Progenitor cell of endocrine pancreas (in vitro differentiated cells): ENCODE data around the gene SLC7A7. TPM values are rescaled to one million over a fixed set of nuclear protein-coding genes. Genes with fewer than 3 reads are reported as not detected.
A peak's percentile ranks its signal among the peaks of the same experiment; 100 is the strongest.
"Not testable (repeated sequence)": the region's sequence is repeated elsewhere in the genome, so short reads cannot be mapped to it uniquely, and the experiment has no call there.

ENCODE experiments used
- DNase-seq: peaks from one replicate; pipeline ENCODE4 v3.0.0; 2021; ENCODE audit warnings: low spot score; ENCODE audit not compliant: unreplicated experiment
- H3K27ac Mint-ChIP-seq: 2 replicates; pipeline ENCODE4 v1.8.0; 2021; ENCODE audit warnings: mild to moderate bottlenecking, moderate library complexity, mixed read lengths
- H3K27me3 Mint-ChIP-seq: 2 replicates; pipeline ENCODE4 v1.8.0; 2021; ENCODE audit warnings: mixed read lengths
- H3K36me3 Mint-ChIP-seq: 2 replicates; pipeline ENCODE4 v1.8.0; 2022; ENCODE audit warnings: mixed read lengths; ENCODE audit not compliant: insufficient read depth
- H3K4me1 Mint-ChIP-seq: 2 replicates; pipeline ENCODE4 v1.8.0; 2021; ENCODE audit warnings: low read depth, mixed read lengths
- H3K4me3 Mint-ChIP-seq: 2 replicates; pipeline ENCODE4 v1.8.0; 2021; ENCODE audit warnings: low read depth, mild to moderate bottlenecking, moderate library complexity, mixed read lengths
- H3K9me3 Mint-ChIP-seq: 2 replicates; pipeline ENCODE4 v1.8.0; 2021; ENCODE audit warnings: low read depth, mixed read lengths
- total RNA-seq: library from RNA; stranded (reverse); gene quantifications from 2 replicates; pipeline ENCODE4 v1.2.1, GENCODE V29; 2021
- TF ChIP-seq, protein P1 (sequence below): fragments of 200-600 bp; sonication (generic); IDR thresholded peaks from one replicate; pipeline ENCODE4 v1.5.0; 2021; ENCODE audit warnings: antibody characterized with exemption, mild to moderate bottlenecking; ENCODE audit not compliant: unreplicated experiment

Gene SLC7A7
- total RNA-seq, 1 donor from 2014 or later = 6.7 TPM

DNA sequence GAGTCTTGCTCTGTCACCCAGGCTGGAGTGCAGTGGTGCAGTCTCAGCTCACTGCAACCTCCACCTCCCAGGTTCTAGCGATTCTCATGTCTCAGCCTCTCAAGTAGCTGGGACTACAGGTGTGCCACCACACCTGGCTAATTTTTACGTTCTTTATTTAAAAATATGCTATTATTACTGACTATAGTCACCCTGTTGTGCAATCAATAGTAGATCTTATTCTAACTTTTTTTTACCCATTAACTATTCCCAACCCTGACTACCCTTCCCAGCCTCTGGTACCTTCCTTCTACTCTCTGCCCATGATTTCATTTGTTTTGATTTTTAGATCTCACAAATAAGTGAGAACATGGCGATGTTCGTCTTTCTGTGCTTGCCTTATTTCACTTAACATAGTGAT, 46.3 kb downstream of the SLC7A7 start:
- Mint-ChIP-seq H3K4me1 (peaks cover 17% of the 10 kb centered on the region), H3K9me3 (no peaks in the 10 kb centered on the region), H3K36me3 (peaks cover 26% of the 10 kb centered on the region), H3K4me3 (peak overlapping the region; percentile 4), H3K27ac (no peak overlapping the region), H3K27me3 (no peaks in the 10 kb centered on the region)
- DNase-seq = no peak
- TF ChIP-seq, protein P1, sequence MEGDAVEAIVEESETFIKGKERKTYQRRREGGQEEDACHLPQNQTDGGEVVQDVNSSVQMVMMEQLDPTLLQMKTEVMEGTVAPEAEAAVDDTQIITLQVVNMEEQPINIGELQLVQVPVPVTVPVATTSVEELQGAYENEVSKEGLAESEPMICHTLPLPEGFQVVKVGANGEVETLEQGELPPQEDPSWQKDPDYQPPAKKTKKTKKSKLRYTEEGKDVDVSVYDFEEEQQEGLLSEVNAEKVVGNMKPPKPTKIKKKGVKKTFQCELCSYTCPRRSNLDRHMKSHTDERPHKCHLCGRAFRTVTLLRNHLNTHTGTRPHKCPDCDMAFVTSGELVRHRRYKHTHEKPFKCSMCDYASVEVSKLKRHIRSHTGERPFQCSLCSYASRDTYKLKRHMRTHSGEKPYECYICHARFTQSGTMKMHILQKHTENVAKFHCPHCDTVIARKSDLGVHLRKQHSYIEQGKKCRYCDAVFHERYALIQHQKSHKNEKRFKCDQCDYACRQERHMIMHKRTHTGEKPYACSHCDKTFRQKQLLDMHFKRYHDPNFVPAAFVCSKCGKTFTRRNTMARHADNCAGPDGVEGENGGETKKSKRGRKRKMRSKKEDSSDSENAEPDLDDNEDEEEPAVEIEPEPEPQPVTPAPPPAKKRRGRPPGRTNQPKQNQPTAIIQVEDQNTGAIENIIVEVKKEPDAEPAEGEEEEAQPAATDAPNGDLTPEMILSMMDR = no peak

DNA sequence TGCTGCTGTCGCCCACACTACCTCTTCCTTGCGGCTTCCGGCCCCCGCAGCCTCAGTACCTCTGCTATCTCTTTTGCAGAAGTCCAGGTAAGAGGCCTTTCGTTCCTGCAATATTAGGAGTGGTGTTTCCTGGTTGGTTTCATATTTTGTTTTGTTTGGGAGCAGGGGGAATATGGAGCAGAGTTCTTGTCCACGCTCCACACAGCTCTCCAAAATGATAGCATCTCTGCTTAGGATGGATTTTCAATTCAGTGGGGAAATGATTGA, 48.0 kb downstream of the SLC7A7 start:
- H3K27me3 Mint-ChIP-seq = no peaks in the 10 kb centered on the region

DNA sequence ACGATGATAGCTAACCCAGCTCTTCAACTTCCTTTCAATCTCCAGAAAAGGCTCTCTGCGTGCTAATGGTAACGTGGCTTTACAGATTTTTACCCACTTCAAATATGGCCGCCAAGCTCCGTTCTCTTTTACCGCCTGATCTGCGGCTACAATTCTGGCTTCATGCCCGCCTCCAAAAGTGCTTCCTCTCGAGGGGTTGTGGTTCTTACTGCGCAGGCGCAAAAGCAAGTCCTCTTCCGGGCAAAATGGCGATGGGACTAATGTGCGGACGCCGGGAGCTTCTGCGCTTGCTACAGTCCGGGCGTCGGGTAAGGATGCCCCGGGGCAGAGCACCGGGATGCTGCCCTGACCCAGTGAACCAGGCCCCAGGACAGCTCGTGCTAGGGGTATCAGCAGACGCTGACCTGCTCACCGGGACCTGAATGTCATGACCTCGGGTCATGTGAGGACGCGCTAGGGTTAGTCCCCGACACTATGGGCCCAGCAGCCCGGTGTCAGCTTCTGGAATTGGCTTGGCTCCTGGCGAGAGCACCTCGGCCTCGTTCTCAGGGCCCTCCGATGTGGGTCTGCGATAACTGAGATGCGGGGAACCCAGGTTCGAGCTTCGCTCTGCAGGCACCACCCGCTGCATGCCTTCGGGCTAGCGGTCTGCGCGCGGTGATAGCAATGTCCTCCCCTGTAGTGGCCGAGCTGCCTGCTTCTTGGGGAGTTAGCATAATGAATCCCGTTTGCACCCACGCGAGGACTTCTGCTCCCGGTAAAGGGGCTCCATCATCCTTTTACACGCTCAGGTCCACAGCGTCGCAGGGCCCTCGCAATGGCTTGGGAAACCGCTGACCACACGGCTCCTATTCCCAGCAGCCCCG, 48.5 kb downstream of the SLC7A7 start, which contains the start of gene OXA1L:
TSS of gene OXA1L (plus strand) at position 232 of the 866 bp plus-strand sequence. CDS start at position 246, 14 bp downstream.
- TF ChIP-seq, protein P1 = no peak
- Mint-ChIP-seq H3K4me3 (peak within 1 kb of the TSS; percentile 95), H3K9me3 (peaks cover 3% of the 10 kb centered on the region), H3K27ac (peak within 1 kb of the TSS; percentile 98), H3K4me1 (peaks cover 17% of the 10 kb centered on the region), H3K27me3 (no peaks in the 10 kb centered on the region), H3K36me3 (peaks cover 29% of the 10 kb centered on the region)
- peak; percentile 84 for DNase-seq

More for the DNA sequence above, 48.0 kb downstream of the SLC7A7 start:
- TF ChIP-seq, protein P1 = no peak
- H3K4me3 Mint-ChIP-seq = peak overlapping the region; percentile 95
- peak overlapping the region; percentile 98 for H3K27ac Mint-ChIP-seq
- no peaks in the 10 kb centered on the region for H3K9me3 Mint-ChIP-seq
- DNase-seq = no peak
- peaks cover 26% of the 10 kb centered on the region for H3K36me3 Mint-ChIP-seq
- H3K4me1 Mint-ChIP-seq = peaks cover 17% of the 10 kb centered on the region

DNA sequence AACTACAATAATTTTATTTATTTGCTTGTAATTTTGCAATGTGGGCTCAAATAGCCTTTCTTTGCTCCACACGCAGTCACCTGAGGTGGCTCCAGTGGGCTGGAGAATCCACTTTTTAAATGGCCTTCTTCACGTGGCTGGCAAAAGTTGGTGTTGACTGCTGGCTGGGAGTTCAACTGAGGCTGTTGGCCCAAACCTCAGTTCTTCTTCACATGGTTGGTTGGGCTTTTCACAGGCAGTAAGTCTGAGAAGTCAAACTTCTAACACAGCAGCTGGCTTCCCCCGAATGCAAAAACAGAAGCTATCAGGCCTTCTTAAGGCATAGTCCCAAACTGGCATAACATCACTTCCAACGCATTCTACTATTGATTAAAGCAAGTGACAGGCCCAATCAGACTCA, 50.9 kb downstream of the SLC7A7 start:
- H3K27ac Mint-ChIP-seq = no peak overlapping the region
- H3K27me3 Mint-ChIP-seq = no peaks in the 10 kb centered on the region
- no peak for DNase-seq
- H3K36me3 Mint-ChIP-seq = peaks cover 25% of the 10 kb centered on the region
- TF ChIP-seq, protein P1 = no peak
- H3K9me3 Mint-ChIP-seq = peaks cover 7% of the 10 kb centered on the region
- no peak overlapping the region for H3K4me3 Mint-ChIP-seq
- H3K4me1 Mint-ChIP-seq = peaks cover 17% of the 10 kb centered on the region

DNA sequence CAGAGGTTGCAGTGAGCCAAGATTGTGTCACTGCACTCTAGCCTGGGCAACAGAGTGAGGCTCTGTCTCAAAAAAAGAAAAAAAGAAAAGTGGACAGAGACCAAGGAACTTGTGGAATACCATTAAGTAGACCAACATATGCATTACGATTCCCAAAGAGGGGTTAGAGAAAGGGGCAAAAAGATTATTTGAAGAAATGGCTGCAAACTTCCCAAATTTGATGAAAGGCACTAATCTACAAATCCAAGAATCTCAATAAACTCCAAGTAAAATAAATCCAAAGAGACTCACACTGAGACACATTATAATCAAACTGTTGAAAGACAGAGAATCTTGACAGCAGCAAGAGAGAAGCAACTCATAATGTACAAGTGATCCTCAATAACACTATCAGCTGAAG, 53.5 kb downstream of the SLC7A7 start:
- DNase-seq = no peak
- peaks cover 7% of the 10 kb centered on the region for H3K9me3 Mint-ChIP-seq
- peaks cover 6% of the 10 kb centered on the region for H3K4me1 Mint-ChIP-seq
- no peak overlapping the region for H3K27ac Mint-ChIP-seq
- TF ChIP-seq, protein P1 = no peak
- peaks cover 18% of the 10 kb centered on the region for H3K36me3 Mint-ChIP-seq
- H3K4me3 Mint-ChIP-seq = no peak overlapping the region
- H3K27me3 Mint-ChIP-seq = no peaks in the 10 kb centered on the region

DNA sequence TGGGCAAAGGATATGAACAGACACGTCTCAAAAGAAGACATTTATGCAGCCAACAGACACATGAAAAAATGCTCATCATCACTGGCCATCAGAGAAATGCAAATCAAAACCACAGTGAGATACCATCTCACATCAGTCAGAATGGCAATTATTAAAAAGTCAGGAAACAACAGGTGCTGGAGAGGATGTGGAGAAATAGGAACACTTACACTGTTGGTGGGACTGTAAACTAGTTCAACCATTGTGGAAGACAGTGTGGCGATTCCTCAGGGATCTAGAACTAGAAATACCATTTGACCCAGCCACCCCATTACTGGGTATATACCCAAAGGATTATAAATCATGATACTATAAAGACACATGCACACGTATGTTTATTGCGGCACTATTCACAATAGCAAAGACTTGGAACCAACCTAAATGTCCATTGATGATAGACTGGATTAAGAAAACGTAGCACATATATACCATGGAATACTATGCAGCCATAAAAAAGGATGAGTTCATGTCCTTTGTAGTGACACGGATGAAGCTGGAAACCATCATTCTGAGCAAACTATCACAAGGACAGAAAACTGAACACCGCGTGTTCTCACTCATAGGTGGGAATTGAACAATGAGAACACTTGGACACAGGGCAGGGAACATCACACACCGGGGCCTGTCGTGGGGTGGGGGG, 57.1 kb downstream of the SLC7A7 start:
- H3K27me3 Mint-ChIP-seq, H3K27ac Mint-ChIP-seq, DNase-seq, H3K9me3 Mint-ChIP-seq, H3K4me1 Mint-ChIP-seq, H3K4me3 Mint-ChIP-seq: not testable (repeated sequence)
- H3K36me3 Mint-ChIP-seq = peaks cover 16% of the 10 kb centered on the region
